Skin epidermis (tissue), 12 donors: Measurements from ENCODE around the gene TIAM1.

ENCODE experiments used
- H3K27ac ChIP-seq, 21 experiments: fragments of 200-600 bp; sonication (generic) in 11 of 21; one replicate each; pipeline ENCODE4 v1.5.0; 2020; ENCODE audit warnings: mild to moderate bottlenecking in 3 of 21, inconsistent platforms in 2 of 21, moderate library complexity in 2 of 21
- H3K4me3 ChIP-seq, 7 experiments: fragments of 200-600 bp; sonication (generic) in 2 of 7; one replicate each; pipeline ENCODE4 v1.5.0; 2020; ENCODE audit warnings: inconsistent platforms in 2 of 7, mild to moderate bottlenecking in 2 of 7, moderate library complexity in 1 of 7

The TIAM1 gene

GRCh38 chr21:31337086-31337485, 7.0 kb downstream of the TIAM1 start:
- Histone ChIP-seq H3K27ac (peak overlapping the region in 2 of 21 experiments; percentile 31 to 40), H3K4me3 (no peak overlapping the region)

DNA sequence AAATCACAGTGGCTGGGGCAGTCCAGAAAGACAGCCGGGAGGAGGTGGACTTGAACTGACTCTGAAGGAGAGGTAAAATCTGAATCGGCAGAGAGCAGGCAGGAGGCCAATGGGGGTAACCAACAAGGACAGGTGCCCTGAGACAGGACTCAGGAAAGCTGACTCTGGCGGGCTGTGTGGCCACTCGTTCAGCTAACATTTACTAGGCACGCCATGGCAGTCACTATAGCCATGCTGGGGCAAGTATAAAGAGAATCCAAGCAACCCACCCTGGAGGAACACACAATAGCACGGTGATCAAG, 7.4 kb downstream of the TIAM1 start:
- peak overlapping the region in 3 of 21 experiments; percentile 31 to 50 (median 40) for H3K27ac ChIP-seq
- H3K4me3 ChIP-seq: no peak overlapping the region

DNA sequence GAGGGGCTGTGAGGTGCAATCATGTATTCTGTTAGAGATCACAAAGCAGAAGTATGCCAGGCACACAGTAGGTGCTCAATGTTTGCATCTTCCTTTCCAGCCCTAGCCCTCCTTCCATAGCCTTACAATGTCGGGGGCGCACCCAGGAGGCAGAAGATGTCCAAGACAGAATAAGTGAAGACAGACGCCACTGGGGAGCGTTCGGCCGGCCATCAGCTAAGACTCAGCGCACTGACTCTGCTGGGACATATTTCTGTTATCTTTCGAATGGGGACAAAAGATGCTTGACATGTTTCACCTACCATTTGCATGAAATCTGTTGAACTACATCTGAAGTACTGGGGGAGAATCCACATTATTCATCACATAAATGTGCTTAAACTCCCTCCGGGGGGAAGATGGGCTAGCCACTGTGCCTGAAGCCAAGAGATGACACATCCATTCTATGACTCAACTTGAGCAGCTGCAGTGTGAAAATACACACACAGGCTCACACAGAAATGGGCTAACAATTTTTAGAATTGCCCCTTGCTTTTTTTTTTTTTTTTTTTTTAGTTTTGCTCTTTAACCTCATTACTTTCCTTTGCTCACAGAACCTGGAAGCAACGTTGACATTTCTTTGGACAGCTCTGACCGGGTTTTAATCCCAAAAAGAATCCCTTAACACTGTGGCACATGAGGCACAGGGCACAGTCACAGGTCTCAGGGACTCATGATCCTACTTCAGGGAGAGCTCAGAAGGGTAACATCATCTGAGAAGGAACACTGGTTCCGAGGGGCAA, 7.9 kb downstream of the TIAM1 start:
- Histone ChIP-seq H3K27ac (peak overlapping the region in 3 of 21 experiments; percentile 31 to 50 (median 40)), H3K4me3 (no peak overlapping the region)

DNA sequence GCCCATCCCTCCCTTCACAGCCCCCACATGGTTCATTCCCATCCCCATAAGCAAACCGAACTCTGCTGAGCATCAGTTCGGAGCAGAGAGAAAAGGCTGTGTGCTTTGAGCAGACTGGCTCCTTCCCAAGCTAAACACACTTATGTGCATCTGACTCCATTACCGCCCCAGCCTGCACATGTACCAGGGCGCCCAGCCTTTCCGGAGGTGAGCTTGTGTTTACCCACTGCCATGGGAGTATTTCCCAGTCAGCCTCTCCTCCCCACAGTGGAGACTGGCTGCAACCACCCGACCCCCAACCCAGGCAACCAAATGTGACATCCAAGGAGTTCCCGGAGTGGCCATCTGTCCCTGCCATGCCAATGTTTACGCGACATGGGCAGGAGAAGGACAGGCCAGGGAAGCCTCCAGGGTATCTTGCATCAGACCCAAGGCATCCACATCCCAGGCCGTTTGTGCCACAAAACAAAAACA, 9.4 kb downstream of the TIAM1 start:
- peak overlapping the region in 1 of 21 experiments; percentile 20 for H3K27ac ChIP-seq
- H3K4me3 ChIP-seq: no peak overlapping the region

DNA sequence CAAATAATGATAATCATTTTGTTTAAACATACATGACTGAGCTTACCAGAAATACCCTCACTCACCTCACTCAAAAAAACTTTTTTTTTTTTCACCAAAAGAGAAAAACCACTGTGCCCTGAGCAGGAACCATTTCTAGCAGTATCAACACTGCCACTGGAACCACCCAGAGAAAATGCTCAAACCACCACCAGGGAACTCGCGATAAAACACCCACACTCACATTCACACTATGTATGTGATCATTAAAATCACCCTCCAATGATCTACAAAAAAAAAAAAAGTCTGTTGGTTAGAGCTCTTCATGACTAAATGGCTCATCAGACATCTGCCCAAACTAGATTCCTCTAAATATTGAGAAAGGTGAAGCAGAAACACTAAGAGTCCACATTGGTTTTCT, 11.5 kb downstream of the TIAM1 start:
- H3K4me3 ChIP-seq: no peak overlapping the region
- no peak overlapping the region for H3K27ac ChIP-seq

DNA sequence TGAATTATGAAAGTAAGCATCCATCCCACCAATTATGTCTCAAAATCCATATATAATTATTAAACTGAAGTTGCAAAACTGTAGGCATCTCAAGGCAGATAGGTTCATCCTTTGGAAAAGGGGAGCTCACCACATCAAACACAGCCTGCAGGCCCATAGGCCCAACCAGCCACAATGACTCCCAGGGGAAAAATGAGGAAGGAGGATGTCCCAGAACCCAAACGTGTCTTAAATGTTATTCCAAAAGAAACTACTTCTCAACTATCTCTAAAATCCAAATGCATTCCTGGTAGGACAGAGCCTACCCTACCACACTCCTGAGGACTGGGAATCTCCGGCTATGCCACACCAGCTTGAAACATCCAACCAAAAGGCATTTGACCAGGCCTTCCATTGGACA, 12.8 kb downstream of the TIAM1 start:
- no peak overlapping the region for H3K4me3 ChIP-seq
- H3K27ac ChIP-seq: no peak overlapping the region

- Histone ChIP-seq H3K4me3 (no peak overlapping the region), H3K27ac (no peak overlapping the region)
These were observed 13.9 kb downstream of the TIAM1 start for GRCh38 chr21:31330144-31330483.

DNA sequence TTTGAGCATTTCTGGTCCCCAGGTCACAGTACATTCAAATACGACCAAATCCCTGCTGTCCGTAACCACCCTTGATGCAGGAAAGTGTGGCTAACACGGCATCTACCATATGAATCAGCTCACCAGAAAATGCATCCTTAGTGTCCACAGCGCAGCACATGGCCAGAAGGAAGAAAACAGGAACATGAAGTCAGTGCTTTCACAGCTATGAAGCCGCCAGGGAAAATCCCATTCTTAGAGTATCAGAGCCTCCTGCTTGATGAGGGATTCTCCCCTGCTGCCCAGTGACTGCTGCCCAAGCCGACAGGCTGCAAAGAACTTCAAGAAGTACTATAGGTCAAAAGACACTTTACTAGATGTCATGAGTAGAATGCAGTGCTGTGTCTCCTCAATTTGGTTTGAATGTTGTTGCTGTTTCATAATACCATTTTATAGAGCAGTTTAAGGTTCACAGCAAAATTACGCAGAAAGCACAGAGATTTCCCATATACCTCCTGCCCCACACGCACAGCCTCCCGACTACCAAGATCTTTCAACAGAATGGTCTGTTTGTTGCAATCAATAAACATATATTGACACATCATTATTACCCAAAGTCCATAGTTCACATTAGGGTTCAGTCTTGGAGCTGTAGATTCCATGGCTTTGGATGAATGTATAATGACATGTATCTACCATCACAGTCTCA, 14.5 kb downstream of the TIAM1 start:
- H3K4me3 ChIP-seq: no peak overlapping the region
- no peak overlapping the region for H3K27ac ChIP-seq

- Histone ChIP-seq H3K4me3 (no peak overlapping the region), H3K27ac (peak overlapping the region in 3 of 21 experiments; percentile 17 to 47 (median 35))
These were observed 17.4 kb downstream of the TIAM1 start for GRCh38 chr21:31326522-31327242.

GRCh38 chr21:31318971-31319370, 25.1 kb downstream of the TIAM1 start:
- Histone ChIP-seq H3K27ac (no peak overlapping the region), H3K4me3 (no peak overlapping the region)

DNA sequence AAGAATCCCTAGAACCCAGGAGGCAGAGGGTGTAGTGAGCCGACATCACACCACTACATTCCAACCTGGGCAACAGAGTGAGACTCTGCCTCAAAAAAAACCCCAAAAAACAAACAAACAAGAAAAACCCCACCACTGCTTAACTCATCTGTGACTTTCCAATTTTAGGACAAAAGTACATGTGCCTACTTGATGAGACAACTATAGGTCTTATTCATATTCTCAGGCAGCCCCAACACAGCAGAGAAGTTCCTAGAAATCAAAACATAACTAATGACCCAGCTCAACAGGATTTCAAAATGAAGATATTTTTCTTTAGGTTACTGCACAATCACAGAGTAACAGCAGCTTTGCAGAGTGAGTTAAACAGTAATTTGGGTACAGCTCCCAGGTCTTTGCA, 26.4 kb downstream of the TIAM1 start:
- H3K27ac ChIP-seq: no peak overlapping the region
- H3K4me3 ChIP-seq: no peak overlapping the region

DNA sequence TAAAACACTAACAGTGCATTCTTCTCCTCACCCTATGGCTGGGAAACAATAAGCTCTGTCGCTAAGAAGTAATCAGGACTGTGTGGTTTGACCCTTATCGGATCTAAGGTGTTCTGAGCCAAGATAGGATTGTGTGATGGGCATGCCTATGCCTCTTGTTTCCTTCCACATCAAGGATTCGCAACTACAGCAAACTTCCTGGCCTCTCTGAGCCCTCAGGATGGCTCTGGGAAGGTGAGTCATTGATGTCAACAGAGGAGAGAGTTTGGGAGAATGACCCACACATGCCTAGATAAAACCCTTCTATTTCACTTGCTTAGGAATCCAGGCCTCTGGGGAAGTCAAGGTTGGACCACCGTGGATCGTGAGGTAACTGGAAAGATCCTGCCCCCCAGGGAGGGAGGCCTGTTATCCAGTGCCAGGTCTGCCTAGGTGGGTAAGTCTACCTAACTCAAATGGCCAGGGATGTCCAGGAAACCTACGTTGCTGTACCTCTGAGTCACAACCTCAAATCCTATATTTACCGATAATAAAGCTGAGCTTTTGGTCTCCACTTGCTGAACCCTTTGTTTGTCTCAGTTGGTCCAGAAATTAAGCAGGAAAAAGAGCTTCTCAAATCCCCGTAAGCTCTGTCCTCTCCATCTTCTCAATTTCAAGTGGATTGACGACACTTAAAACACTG, 27.4 kb downstream of the TIAM1 start:
- no peak overlapping the region for H3K27ac ChIP-seq
- H3K4me3 ChIP-seq: no peak overlapping the region

DNA sequence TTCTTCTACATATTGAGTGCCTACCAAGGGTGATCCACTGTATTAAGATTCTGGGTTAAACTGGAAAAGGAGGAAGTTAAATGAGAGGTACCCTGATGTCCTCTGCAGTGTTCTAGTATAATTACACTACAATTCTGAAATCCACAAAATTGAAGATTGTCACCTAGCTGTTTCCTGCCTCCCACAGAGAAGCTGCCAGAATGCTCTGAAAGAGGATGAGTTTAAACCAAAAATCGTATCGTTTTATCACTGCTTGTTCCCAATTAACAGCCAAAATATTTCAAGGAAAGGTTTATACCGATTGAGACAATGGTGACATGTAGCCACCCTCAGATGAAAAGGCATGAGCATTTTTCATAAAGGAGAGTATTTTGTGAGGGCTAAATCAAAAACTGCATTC, 28.0 kb downstream of the TIAM1 start:
- H3K4me3 ChIP-seq: no peak overlapping the region
- no peak overlapping the region for H3K27ac ChIP-seq

- Histone ChIP-seq H3K27ac (no peak overlapping the region), H3K4me3 (no peak overlapping the region)
These were observed 33.3 kb downstream of the TIAM1 start for GRCh38 chr21:31310750-31311149.

- Histone ChIP-seq H3K27ac (no peak overlapping the region), H3K4me3 (no peak overlapping the region)
These were observed 35.5 kb downstream of the TIAM1 start for GRCh38 chr21:31308584-31308983.

- Histone ChIP-seq H3K4me3 (no peak overlapping the region), H3K27ac (no peak overlapping the region)
These were observed 38.2 kb downstream of the TIAM1 start for GRCh38 chr21:31305888-31306287.

DNA sequence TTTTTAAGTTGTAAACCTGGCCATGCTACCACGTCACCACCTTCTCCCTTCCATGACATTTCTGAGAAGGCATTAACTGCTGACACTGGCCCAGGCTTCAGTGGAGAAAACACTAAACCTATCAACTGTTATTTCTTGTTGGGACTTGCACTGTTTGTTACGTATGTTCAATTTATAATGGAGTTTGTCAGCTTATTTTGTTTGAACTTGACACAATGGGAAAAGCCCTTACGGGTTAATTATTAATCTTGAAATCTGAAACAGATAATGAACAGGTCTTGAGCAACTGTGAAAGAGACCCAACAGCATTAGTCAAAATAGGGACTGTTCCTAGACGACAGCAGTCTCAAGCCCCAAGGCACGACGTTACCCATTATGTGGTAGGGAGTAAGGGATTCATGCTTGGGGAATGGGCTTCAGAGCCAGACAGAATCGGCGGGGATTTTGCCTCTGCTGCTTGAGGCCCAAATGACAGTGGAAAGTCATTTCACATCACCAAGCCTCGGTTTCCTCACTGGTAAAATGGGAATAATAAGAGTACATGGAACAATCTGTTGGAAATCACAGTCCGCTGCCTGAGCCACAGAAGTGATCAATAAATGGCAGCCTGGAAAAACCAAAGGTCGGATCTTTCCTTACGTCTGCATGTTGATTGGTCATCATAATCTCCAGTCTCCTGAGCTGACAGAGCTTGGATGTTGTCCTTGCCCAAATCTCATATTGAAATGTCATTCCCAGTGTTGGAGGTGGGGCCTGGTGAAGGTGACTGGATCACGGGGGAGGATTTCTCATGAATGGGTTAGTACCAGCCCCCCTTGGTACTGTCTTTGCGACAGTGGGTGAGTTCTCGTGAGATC, 44.5 kb downstream of the TIAM1 start:
- peak overlapping the region in 5 of 21 experiments; percentile 19 to 47 (median 39) for H3K27ac ChIP-seq
- no peak overlapping the region for H3K4me3 ChIP-seq

DNA sequence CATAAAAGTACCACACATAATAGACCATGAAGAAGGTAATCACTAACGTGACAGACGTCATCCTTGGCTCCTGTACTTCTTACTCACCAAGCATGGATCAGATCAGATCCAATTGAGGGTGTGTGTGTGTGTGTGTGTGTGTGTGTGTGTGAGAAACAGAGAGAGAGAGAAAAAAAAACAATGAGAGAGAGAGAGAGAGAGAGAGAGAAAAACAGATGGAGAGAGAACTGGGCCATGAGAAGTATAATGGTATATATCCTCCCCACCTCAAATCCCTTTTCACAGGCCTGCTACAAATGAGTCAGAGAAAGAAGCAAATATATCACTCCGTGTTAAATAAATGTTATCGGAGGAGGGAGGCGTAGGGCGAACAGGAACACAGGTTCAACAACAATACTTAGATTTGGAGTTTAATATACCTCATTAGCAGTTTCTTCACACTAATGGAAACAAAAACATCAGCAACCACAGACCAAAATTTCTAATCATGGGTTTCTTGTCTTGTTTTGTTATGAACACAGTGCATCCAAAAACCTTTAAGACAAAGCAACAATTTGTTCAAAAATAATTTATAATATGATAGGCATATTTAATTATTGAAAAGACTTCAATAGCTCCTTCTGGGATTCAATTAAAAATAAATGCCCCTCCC, 45.3 kb downstream of the TIAM1 start:
- no peak overlapping the region for H3K4me3 ChIP-seq
- H3K27ac ChIP-seq: peak overlapping the region in 8 of 21 experiments; percentile 19 to 47 (median 35)

DNA sequence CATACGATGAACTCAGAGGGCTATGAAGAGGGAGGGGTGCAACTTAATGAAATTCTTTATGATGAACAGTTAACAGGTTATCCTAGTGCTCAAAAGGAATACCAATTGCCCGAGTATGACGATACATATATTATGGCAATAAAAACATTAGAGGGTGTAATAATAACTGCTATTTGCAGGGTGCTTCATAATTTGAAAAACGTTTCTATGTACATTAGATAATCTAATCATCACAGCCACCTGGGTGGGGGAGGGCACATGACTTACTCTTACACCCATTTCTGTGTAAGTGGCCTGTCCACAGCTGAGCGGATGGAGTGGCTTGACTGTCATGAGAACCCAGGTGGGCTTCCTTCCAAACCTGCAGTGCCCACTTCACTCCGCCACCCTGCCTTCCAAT, 46.3 kb downstream of the TIAM1 start:
- H3K27ac ChIP-seq: peak overlapping the region in 4 of 21 experiments; percentile 20 to 53 (median 44)
- no peak overlapping the region for H3K4me3 ChIP-seq
